ENCODE results near the gene NR2E1. TPM values are rescaled to one million over a fixed set of nuclear protein-coding genes. Genes with fewer than 3 reads are reported as not detected.
A peak's percentile ranks its signal among the peaks of the same experiment; 100 is the strongest.

The NR2E1 gene
- total and polyA plus RNA-seq, 2 experiments from 2014 or later, result not detected

DNA sequence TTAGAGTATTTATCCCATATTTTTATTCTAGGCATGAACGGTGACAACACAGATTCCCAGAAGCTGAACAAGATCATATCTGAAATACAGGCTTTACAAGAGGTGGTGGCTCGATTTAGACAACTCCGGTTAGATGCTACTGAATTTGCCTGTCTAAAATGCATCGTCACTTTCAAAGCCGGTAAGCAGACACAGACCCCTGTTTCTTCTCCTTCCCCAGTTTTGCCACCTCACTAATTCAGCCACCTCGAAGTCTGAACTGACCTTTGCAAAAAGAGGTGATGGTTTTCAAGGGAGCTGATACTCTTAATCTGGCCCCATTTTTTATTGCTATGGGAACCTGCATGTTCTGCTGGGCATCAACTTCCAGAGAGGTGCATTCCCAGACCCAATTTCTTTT lies 15.0 kb downstream of the NR2E1 start:
- Histone ChIP-seq H3K9me3 (ENCODE audit: low read depth) (no peaks in the 10 kb centered on the region), H3K4me1 (ENCODE audit: insufficient read depth) (no peaks in the 10 kb centered on the region), H3F3A (ENCODE audit: insufficient read depth) (no peaks in the 10 kb centered on the region), H3K9ac (no peak overlapping the region), H3K4me3 (no peak overlapping the region), H2AFZ (no peak overlapping the region), H3K27me3 (replicated peaks; ENCODE audit: insufficient read depth) (peaks cover 69% of the 10 kb centered on the region), H3K9me2 (ENCODE audit: insufficient read depth) (no peaks in the 10 kb centered on the region), H3K36me3 (ENCODE audit: low read depth) (no peaks in the 10 kb centered on the region), H3K79me2 (ENCODE audit: insufficient read depth) (no peaks in the 10 kb centered on the region), H3K4me2 (ENCODE audit: unreplicated experiment) (no peak overlapping the region), H3K27ac (no peak overlapping the region), H4K20me1 (ENCODE audit: insufficient read depth) (no peaks in the 10 kb centered on the region)
- DNase-seq, result no peak
- WGBS, 2 experiments (ENCODE audit: low coverage in 1 of 2, low lambda C conversion rate in 2 of 2, missing lambda C conversion rate in 2 of 2), result 46 to 48% methylated on average over 6 of the region's 6 CpGs
- in situ Hi-C loops (cut with MboI), result no loop called here
- TF ChIP-seq EZH2phosphoT487 (IDR thresholded peaks at IDR 0.05; ENCODE audit: insufficient read depth, low read depth), result no peak
- TF ChIP-seq EZH2 (IDR thresholded peaks at IDR 0.05; ENCODE audit: insufficient read depth, poor library complexity, severe bottlenecking), result no peak

DNA sequence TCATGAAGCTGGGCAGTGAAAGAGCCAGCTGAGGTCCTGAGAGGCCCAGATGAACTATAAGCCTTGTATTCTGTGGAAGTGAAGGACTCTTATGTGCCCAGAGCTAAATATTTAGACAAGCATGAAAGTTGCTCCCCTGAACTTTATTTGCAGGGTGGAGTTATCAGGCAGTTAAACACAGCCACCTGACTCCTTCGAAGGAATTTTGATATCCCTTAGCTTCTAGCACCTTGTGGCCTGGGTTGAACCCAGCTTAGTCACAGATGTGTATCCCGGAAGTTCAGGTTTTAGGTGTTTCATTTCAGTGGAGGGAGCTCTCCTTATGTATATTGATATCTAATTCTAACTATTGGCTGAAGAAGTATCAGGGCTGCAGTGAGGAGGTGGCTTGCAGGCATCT lies 20.4 kb downstream of the NR2E1 start:
- Histone ChIP-seq H3K4me3 (no peak overlapping the region), H3K4me1 (ENCODE audit: insufficient read depth) (no peaks in the 10 kb centered on the region), H4K20me1 (ENCODE audit: insufficient read depth) (no peaks in the 10 kb centered on the region), H2AFZ (no peak overlapping the region), H3K9ac (no peak overlapping the region), H3K9me3 (ENCODE audit: low read depth) (no peaks in the 10 kb centered on the region), H3K27ac (no peak overlapping the region), H3K36me3 (ENCODE audit: low read depth) (no peaks in the 10 kb centered on the region), H3F3A (ENCODE audit: insufficient read depth) (no peaks in the 10 kb centered on the region), H3K27me3 (replicated peaks; ENCODE audit: insufficient read depth) (peaks cover 43% of the 10 kb centered on the region), H3K9me2 (ENCODE audit: insufficient read depth) (no peaks in the 10 kb centered on the region), H3K4me2 (ENCODE audit: unreplicated experiment) (no peak overlapping the region), H3K79me2 (ENCODE audit: insufficient read depth) (no peaks in the 10 kb centered on the region)
- WGBS, 2 experiments (ENCODE audit: low coverage in 1 of 2, low lambda C conversion rate in 2 of 2, missing lambda C conversion rate in 2 of 2), result 49 to 53% methylated on average over 2 of the region's 2 CpGs
- in situ Hi-C loops (cut with MboI), result no loop called here
- no peak for DNase-seq
- no peak for TF ChIP-seq EZH2 (IDR thresholded peaks at IDR 0.05; ENCODE audit: insufficient read depth, poor library complexity, severe bottlenecking)
- TF ChIP-seq EZH2phosphoT487 (IDR thresholded peaks at IDR 0.05; ENCODE audit: insufficient read depth, low read depth), result no peak

DNA sequence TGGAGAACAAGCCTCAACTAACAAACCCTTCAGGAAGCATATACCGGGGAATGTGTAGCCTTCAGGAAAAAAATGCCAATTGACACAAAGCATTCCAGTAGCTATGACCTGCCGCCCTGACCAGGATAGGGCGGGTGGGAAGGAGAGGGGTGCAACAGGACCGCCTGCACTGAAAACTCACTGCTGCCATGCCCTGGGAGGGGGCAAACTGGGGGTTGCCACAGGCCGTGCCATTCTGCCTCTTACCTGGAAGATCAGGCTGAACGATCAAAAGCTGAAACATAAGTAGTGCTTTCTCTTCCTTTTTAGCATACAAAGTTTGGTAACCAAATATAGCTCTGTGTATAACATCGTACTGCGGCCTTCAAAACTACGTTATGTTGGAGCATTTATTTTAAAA lies 21.7 kb downstream of the NR2E1 start:
- H3K9ac ChIP-seq, result no peak overlapping the region
- H3K27me3 ChIP-seq (replicated peaks; ENCODE audit: insufficient read depth), result peaks cover 38% of the 10 kb centered on the region
- in situ Hi-C loops (cut with MboI), result no loop called here
- H3K9me3 ChIP-seq (ENCODE audit: low read depth), result no peaks in the 10 kb centered on the region
- H3K36me3 ChIP-seq (ENCODE audit: low read depth), result no peaks in the 10 kb centered on the region
- H3K9me2 ChIP-seq (ENCODE audit: insufficient read depth), result no peaks in the 10 kb centered on the region
- no peak overlapping the region for H2AFZ ChIP-seq
- H3K4me3 ChIP-seq, result no peak overlapping the region
- no peak overlapping the region for H3K4me2 ChIP-seq (ENCODE audit: unreplicated experiment)
- H3K4me1 ChIP-seq (ENCODE audit: insufficient read depth), result no peaks in the 10 kb centered on the region
- TF ChIP-seq EZH2phosphoT487 (IDR thresholded peaks at IDR 0.05; ENCODE audit: insufficient read depth, low read depth) (no peak), EZH2 (IDR thresholded peaks at IDR 0.05; ENCODE audit: insufficient read depth, poor library complexity, severe bottlenecking) (no peak)
- no peak for DNase-seq
- WGBS, 2 experiments (ENCODE audit: low coverage in 1 of 2, low lambda C conversion rate in 2 of 2, missing lambda C conversion rate in 2 of 2), result 56% methylated on average over 9 of the region's 9 CpGs
- no peaks in the 10 kb centered on the region for H3K79me2 ChIP-seq (ENCODE audit: insufficient read depth)
- H4K20me1 ChIP-seq (ENCODE audit: insufficient read depth), result no peaks in the 10 kb centered on the region
- no peak overlapping the region for H3K27ac ChIP-seq
- H3F3A ChIP-seq (ENCODE audit: insufficient read depth), result no peaks in the 10 kb centered on the region

DNA sequence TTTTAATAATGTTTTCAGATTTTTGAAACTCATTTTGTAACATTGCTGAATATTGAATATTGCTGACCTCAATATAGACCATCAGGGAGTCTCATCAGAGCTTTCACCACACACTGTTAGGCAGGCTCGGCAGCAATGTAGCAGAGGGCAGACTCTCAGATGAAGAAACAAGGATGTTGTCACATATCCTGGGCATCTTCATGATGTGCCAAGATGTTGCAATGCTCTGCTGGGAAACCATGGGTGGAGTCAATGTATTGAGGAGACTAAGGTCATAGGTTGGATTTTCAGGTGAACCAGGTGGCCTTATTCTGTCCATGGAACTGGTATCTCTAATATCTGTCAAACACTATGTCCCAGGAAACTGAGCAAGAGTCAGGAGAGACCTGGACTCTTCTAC lies 27.3 kb downstream of the NR2E1 start:
- no peak overlapping the region for H3K4me2 ChIP-seq (ENCODE audit: unreplicated experiment)
- H3K4me1 ChIP-seq (ENCODE audit: insufficient read depth), result no peaks in the 10 kb centered on the region
- in situ Hi-C loops (cut with MboI), result no loop called here
- peaks cover 5% of the 10 kb centered on the region for H3K27me3 ChIP-seq (replicated peaks; ENCODE audit: insufficient read depth)
- H3K79me2 ChIP-seq (ENCODE audit: insufficient read depth), result no peaks in the 10 kb centered on the region
- no peaks in the 10 kb centered on the region for H3K36me3 ChIP-seq (ENCODE audit: low read depth)
- WGBS, 2 experiments (ENCODE audit: low coverage in 1 of 2, low lambda C conversion rate in 2 of 2, missing lambda C conversion rate in 2 of 2), result 38 to 57% methylated on average over 1 of the region's 1 CpG
- no peak overlapping the region for H2AFZ ChIP-seq
- H3K4me3 ChIP-seq, result no peak overlapping the region
- no peaks in the 10 kb centered on the region for H3K9me3 ChIP-seq (ENCODE audit: low read depth)
- TF ChIP-seq EZH2phosphoT487 (IDR thresholded peaks at IDR 0.05; ENCODE audit: insufficient read depth, low read depth) (no peak), EZH2 (IDR thresholded peaks at IDR 0.05; ENCODE audit: insufficient read depth, poor library complexity, severe bottlenecking) (no peak)
- H3F3A ChIP-seq (ENCODE audit: insufficient read depth), result no peaks in the 10 kb centered on the region
- H3K27ac ChIP-seq, result no peak overlapping the region
- H3K9me2 ChIP-seq (ENCODE audit: insufficient read depth), result no peaks in the 10 kb centered on the region
- no peak overlapping the region for H3K9ac ChIP-seq
- peak; percentile 11 for DNase-seq
- no peaks in the 10 kb centered on the region for H4K20me1 ChIP-seq (ENCODE audit: insufficient read depth)

DNA sequence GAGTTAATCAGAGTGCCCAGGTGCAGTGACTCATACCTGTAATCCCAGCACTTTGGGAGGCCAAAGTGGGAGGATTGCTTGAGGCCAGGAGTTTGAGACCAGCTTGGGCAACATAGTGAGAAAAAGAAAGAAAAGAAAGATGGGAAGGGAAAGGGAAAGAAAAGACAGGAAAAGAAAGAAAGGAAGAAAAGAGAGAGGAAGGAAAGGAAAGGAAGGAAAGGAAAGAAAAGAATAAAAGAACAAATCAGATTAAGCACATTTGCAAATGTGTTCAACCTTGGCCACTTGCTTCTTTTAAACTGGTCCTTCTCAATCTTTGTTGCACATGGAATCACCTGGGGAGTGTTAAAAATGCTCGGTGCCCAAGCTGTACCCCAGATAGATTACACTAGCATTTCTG lies 28.0 kb downstream of the NR2E1 start:
- peaks cover 2% of the 10 kb centered on the region for H3K27me3 ChIP-seq (replicated peaks; ENCODE audit: insufficient read depth)
- no peak overlapping the region for H3K27ac ChIP-seq
- H3F3A ChIP-seq (ENCODE audit: insufficient read depth), result no peaks in the 10 kb centered on the region
- 80 to 88% methylated on average over 1 of the region's 1 CpG for WGBS, 2 experiments (ENCODE audit: low coverage in 1 of 2, low lambda C conversion rate in 2 of 2, missing lambda C conversion rate in 2 of 2)
- no peaks in the 10 kb centered on the region for H3K79me2 ChIP-seq (ENCODE audit: insufficient read depth)
- in situ Hi-C loops (cut with MboI), result no loop called here
- no peak overlapping the region for H3K4me2 ChIP-seq (ENCODE audit: unreplicated experiment)
- H3K4me1 ChIP-seq (ENCODE audit: insufficient read depth), result no peaks in the 10 kb centered on the region
- no peaks in the 10 kb centered on the region for H4K20me1 ChIP-seq (ENCODE audit: insufficient read depth)
- no peaks in the 10 kb centered on the region for H3K9me3 ChIP-seq (ENCODE audit: low read depth)
- no peaks in the 10 kb centered on the region for H3K36me3 ChIP-seq (ENCODE audit: low read depth)
- no peaks in the 10 kb centered on the region for H3K9me2 ChIP-seq (ENCODE audit: insufficient read depth)
- H3K4me3 ChIP-seq, result no peak overlapping the region
- no peak overlapping the region for H2AFZ ChIP-seq
- TF ChIP-seq EZH2phosphoT487 (IDR thresholded peaks at IDR 0.05; ENCODE audit: insufficient read depth, low read depth) (no peak), EZH2 (IDR thresholded peaks at IDR 0.05; ENCODE audit: insufficient read depth, poor library complexity, severe bottlenecking) (no peak)
- H3K9ac ChIP-seq, result no peak overlapping the region
- no peak for DNase-seq
